Left lobe of liver (tissue), 2 donors: ENCODE results near the gene NCK2. TPM values are rescaled to one million over a fixed set of nuclear protein-coding genes. Genes with fewer than 3 reads are reported as not detected.

Experiments used
- ATAC-seq: fragments of 200-7000 bp; cut with Tn5 transposase; one replicate; pipeline ENCODE4 v1.9.1; 2020; ENCODE audit warnings: mild to moderate bottlenecking, moderate library complexity
- DNase-seq: peaks from one replicate; pipeline ENCODE4 v3.0.0-alpha.2; 2020; ENCODE audit warnings: low spot score
- total RNA-seq: library from RNA; stranded (reverse); gene quantifications from one replicate; pipeline ENCODE4 v1.2.1, GENCODE V29; 2021
- donor health status: DM: no; HTN: no; CAD: no; lungs with moderate emphysema.
- donor health status: DM: no; HTN: yes; CAD: no.

The NCK2 gene
- total RNA-seq, 1 donor from 2014 or later, result 6.3 TPM

DNA sequence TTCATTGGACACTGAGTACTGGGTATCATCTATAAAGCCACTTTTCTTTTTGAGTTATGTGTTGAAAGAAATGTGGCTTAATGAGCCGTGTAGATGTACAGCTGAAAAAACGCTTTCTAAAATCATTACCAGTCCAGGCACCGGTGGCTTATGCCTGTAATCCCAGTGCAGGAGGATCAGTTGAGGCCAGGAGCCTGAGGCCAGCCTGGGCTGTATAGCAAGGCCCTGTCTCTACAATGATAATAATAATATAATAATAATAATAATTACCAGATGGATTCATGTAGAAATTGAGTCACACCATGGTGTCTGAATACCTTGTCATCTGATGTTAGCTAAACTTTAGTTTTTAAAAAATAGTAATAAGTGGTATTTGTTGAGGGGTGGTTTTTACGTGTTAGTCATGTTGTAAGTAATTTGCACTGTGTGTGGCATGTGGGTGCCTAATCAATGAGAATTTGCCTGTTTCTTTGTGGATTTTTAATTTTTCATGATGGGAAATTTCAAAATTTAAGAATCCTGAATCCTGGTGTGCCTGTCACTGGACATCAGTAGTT, 30.1 kb downstream of the NCK2 start:
- ATAC-seq (no peak), DNase-seq (no peak)

DNA sequence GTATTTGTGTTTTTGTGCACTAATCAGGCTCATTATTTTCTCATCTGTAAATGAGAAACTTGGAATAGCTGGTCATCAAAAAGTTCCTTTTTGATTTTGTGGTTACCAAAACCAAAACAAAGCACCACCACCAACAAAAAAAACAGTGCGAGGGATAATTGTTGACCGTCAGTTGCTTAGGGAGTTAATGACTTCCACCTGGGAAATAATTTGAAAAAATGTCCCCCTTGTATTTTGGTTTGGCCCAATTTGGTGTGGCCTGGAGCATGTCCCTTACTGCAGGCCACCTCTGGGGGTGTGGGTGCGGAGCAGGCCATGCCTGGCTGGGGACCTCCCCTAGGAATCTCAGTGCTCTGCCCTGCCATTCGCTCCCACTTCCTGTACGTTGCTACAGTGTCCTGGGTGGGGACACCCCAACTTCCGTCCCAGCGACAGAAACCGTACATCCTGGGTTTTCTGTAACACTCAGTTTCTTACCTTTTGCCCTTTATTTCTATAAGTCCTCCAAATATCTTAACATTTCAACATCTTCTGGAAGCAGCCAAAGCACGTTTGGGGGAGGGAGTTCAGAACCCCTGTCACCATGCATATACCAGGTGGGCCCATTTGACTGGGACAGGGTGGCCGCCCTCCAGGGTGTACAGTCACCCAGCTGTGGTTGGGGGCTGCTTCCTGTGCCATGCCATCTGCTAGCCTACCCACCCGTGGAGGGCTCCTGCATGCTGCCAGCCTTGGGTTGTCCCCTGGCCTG, 31.3 kb downstream of the NCK2 start:
- DNase-seq (no peak), ATAC-seq (no peak)

DNA sequence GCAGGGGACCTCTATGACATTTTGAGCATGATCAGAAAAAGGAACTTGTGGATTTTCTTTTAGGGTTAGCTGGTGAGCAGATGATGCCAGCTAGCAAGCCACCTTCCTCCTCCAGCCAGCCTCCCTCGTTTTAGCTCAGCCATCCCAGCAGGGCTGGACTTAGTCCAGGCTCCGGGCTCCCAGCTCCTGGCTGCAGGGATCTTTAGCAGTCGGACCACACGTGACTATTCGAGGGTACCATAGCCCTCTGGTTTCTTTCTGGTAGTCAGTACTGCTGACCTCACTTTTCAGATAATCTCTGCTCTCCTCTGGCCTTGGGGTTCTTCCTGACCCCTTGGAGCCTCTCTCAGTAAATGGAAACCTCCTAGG, 31.8 kb downstream of the NCK2 start:
- no peak for DNase-seq
- no peak for ATAC-seq

DNA sequence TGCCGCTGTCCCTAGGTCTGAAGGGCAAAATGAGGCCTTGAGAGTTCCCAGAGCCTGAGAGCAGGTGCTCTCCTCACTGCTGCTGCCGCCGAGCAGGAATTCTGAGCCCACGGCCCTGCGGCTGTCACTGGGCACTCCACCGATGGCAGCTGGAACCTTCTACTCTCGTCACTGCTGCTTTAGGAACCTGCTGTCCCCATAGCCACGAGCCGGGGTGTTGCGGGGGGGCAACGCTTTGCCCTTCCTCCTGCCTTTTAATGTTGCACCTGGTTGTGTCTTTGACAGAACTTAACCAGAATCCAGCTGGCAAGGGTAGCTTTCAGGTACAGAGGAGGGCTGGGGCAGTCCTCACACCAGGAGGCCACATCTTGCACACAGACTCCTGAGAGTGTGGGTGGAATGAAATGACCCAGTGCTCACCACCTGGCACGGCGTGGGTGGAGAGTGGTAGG, 32.3 kb downstream of the NCK2 start:
- no peak for DNase-seq
- ATAC-seq, result no peak

DNA sequence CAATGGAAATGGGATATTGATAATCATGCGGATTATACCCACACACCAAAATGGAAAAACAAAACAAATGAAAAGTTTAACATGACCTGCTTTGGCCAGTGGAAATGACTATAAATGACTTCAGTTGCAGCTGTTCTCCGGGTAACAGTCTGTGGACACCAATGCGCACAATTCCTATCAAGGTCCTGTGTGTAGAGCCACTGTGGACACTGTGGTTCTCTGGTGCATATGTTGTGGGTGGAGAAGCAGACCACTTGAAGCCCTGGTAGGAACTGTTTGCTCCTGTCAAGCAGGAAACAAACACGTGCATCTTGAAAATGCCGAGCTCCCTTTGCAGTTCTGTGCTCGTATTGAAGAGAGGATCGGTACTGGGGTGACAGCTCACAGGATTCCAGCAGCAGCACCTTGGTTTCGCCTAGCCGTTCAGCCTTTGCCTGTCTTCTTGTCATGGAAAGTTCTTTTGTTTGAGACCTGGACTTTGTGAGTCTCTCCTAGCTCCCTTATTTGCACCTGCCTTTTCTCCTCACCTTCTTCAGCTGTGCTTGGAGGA, 32.9 kb downstream of the NCK2 start:
- DNase-seq (no peak), ATAC-seq (no peak)

DNA sequence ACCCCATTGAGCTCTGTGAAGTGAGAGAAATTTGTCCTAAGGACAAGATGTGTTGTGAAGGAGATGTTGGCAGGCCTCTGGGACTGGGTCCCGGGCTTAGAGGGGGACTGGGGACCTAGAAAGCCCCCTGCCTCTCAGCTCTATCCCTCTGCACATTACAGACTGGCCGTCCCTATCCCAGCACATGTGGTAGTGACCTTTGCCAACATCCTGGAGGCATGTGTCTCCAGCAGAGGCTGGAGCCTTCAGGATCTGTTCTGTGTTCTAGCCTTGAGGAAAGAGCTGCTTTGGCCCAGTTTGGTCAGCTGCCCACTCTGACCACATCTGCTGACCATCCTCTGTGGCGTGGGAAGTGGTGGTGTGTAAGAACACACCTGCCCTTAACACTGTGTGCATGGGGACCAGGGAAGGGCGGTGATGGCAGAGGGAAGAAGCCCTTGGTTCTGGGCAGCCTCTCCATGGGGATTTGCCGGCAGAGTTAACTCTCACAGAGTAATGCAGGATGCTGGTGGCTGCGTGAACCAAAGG, 33.4 kb downstream of the NCK2 start:
- ATAC-seq (no peak), DNase-seq (no peak)

DNA sequence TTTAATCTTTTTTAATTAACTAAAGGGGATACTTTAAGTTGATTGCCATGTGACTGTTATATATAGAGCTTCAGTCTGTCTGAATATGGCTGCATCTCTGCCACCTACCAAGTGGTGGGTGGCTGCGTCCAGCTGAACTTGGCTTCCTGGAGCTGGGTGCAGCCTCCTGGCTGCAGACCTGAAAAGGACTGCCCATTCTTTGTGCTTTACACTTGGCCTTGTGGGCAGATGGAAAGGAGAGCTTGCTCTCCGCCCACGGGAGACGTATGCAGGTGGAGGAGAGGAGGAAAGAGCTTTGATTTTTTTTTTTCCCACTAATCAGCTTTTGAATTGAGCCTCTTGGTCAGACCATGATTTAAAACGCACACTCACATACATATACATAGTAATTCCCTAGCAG, 34.7 kb downstream of the NCK2 start:
- no peak for DNase-seq
- ATAC-seq, result no peak

DNA sequence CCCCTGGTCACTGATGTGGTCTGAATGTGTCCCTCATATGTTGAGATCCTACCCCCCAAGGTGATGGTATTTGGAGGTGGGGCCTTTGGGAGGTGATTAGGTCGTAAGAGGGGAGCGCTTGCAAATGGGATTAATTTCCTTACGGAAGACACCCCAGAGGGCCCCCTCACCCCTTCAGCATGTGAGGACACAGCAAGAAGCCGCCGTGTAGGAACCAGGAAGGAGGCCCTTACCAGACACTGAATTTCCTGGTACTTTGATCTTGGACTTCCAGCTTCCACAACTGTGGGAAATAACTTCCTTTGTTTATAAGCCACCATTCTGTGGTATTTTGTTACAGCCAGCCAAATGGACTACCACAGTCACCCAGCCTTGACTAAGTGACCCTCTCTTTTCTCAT, 35.9 kb downstream of the NCK2 start:
- DNase-seq (no peak), ATAC-seq (no peak)

DNA sequence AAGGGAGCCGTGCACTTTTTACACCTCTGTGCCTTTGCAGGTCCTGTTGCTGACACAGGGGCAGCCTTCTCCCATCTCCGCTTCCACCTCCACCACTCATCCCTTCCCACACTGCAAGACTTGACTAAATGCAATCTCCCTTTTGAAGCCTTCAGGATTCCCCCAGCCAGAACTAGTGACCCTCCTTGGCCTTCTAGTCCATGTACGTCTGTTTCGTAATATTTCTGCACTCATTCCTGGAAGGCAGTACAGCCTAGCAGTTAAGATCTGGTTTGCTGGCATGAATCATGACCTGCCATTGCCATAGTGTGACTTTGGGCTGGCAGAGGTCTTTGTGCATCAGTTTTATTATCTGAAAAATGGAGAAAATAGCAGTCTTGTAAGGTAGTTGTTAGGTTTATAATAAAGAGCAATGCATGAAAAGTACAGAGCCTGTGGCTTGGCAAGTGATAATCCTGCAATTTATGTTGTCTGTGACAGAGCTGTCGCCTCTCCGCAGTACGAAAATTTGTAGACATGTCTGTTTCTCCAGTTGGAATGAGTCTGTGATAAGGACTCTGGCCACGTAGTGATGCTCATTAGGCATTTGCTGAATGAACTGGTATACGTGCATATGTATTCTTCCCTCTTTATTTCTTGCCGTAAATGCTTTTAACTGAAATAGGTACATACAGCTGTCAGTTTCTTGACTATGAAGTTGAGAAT, 36.7 kb downstream of the NCK2 start:
- DNase-seq (no peak), ATAC-seq (no peak)

DNA sequence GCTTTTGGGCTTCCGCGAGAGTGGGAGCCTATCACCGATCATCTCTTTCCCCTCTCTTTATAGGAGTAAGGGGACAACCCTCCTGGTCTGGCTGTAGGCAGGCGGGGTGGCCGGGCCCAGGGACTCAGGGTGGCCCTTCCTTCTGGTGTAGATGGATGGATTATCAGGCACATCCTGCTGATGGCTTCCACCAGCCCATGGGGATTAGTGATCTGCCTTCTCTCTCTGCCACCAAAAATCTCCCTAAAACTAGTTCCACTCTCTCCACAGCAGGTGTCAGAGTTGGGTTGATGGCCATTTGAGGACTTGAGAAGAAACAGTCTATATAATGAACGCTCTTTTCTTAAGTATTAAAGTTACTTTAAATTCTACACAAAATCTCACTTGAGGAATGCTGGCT, 37.4 kb downstream of the NCK2 start:
- ATAC-seq, result no peak
- DNase-seq, result no peak

DNA sequence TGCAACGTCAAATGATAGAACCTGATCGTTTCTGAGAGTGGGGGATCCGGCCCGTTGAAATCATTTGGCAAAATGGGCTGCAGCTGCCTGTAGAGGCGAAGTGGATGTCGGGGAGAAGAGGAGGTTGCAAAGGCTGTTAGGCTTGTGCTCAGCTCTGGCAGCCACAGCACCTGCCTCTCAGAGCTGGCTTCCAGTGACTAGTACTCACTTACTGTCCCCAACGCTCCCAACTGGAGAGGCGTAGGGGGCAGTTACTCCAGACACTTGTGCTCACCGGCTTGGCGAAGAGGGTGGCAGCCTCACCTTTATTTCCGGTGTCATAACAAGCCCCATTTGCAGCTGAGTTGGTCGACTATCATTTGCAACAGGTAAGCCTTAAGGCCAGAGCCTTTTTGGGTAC, 37.9 kb downstream of the NCK2 start:
- ATAC-seq, result no peak

DNA sequence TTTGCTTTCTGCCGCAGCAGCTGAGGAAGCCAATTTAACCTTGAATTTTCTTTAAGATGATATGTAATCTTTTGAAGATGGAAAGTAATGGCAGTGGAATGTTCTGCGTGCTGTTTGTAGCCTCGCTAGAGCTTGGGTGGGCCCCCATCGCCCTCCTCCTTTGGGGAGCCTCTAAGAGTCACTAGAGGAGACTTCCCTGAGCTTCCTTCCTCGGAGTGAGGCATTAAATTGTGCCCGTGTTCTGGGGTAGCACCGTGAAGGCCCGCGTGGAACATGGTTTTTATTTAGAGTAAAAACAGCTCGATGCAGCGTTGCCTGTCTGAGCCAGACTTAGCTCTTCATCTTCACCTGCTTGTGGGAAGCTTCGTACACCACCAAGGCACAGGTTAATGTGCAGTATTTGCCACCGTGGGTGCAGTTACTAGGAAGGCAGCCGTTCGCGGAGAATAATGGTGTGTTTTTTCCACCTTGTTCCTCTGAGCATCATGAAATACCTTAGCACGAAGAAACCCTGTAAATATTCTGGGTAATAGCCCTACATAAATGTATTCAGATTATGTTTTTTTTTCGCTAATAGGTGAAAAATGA, 38.5 kb downstream of the NCK2 start:
- DNase-seq (no peak), ATAC-seq (no peak)

More for the DNA sequence above, 37.9 kb downstream of the NCK2 start:
- DNase-seq, result no peak

DNA sequence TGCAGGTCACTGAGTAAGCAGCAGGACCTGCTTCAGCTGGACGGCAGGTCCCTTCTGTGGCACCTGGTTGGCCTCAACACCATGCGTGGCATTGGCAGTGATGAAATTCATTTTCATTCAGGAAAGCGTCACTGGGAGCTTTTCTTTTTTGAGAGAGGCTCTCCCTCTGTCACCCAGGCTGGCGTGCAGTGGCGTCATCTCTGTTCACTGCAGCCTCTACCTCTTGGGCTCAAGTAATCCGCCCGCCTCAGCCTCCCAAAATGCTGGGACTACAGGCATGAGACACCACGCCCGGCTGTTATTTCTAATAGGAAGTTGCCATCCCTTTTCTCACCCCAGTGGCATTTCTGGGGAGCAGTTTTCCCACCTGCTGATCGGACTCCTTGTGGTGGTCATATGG, 39.3 kb downstream of the NCK2 start:
- ATAC-seq, result no peak
- no peak for DNase-seq

DNA sequence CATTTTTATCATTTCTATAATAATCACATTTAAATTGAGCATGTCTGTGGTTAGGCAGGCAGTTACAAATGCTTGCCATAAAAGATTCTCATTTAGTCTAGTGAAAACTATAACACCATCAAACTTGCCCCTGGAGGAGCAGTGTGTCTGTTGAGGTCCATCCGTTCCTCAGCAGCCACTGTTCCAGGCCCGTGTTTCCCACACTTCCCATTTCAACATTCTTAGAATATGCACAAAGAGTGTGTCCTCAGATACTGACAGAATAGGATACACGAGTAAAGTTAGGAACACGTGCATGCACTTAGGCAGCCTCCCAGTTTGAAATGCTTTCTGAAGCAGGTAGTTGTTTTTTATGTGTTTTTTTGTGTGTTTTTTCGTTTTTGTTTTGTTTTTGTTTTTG, 39.9 kb downstream of the NCK2 start:
- no peak for ATAC-seq
- DNase-seq, result no peak

DNA sequence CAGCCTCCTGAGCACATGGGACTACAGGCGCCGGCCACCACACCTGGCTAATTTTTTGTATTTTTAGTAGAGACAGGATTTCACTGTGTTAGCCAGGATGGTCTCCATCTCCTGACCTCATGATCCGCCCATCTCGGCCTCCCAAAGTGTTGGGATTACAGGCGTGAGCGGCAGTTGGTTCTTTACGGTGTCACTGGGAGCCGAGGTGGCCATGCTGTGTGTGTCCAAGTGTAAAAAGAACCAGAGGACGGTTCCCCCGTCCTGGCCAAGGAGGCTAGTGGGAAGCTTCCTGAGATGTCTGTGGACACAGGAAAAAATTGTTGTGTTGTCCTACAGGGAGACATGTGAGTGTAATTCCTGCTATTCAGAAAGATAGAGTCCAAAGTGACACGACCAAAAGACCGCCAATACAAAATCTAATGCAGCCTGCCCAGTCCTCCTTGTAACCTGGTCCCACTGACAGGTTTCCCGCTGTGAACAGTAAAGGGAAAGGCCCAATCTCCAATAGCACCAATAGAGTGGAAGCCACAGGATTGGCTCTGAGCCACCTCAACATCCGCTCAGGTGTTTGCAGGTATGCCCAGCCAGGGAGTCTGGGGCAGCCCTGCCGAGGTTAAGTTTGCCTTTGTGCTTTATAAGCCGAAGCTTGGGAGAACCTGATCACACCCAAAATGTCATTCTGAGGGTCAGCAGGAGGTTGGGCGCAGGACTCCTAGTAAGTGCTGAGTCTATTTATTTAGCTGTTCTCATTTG, 40.6 kb downstream of the NCK2 start:
- ATAC-seq, result no peak
- no peak for DNase-seq

DNA sequence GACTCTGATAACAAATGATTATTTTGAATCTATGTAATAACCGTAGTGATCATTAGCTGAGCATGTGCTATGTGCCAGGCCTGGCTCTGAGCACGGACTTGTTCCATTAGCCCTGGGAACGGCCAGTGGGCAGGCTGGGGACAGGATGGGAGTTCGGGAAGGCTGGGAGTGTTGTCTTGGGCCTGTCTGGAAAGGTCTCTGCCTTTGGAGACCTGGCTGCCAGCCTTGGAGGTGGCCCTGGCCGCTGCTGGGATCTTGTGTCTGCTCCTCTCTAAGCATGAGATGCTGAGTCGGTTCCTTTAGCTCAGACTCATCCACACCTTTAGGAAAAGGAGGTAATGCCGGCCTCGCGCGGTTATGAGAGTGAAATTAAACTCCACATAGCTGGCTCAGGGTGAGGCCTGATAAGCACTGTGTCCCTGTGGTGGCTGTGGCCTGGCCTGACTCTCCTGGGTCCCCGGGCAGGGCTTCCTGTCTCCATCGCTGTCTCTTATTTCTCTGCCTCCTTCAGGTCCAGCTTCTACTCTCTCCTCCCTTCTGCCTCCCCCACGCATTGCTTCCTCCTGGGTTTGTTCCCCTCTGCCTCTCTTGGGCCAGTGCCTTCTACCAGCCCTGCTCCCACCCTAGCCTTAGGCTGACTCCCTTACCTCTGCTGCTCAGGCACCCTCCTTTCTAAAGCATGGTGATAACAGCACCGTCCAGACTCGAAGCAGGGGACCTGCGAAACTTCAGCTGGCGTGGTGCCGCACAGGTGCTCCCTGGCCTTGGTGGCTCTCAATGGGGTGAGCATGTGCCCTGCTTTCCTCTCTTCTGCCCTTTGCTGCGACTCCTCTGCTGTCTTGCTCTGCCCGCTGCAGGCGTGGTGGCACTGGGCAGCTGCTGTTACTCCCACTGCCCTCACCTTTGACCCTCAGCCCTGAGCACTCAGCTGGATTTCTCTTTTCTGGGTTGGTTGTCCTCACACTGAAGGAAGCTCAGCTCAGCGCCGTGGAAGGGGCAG, 41.8 kb downstream of the NCK2 start:
- no peak for ATAC-seq
- DNase-seq, result no peak

DNA sequence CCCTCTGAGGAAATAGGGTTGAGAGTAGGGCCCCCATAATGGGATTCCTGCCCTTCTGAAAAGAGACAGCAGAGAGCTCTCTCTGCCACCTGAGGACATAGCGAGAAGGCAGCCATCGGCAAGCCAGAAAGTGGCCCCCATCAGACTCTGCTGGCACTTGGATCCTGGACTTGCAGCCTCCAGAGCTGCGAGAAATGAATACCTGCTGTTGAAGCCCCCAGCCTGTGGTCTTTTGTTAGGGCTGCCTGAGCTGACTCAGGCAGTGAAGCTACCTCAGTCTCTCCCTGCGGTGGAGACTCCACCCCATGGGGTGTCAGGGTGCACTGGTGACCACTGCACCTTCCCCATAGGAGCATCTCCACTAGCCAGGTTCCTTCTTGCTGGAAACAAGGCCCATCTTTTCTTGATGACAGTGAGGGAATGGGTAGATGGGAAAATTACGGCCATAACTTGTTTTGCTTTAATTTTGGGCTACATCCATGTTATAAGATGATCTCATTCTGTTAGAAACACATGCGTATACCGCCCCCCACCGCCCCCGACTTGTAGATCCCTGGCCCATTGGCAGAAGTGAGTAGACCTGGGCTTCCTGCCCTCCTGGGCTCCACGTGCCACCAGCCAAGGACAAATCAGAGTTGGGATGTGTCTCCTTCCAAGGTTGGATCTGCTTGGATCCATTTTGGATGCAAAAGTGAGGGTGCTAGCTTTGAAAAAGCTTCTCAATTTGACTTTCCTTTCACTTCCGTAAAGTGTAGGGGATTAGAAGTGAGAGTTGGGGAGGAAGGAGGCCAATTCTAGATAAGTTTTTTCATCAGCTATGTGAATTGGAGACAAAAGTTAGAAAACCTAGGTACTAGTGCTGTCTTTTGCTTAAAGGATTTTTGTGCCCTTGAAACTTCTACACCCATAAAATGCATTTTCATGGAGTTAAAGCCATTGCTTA, 42.9 kb downstream of the NCK2 start:
- ATAC-seq (no peak), DNase-seq (no peak)

DNA sequence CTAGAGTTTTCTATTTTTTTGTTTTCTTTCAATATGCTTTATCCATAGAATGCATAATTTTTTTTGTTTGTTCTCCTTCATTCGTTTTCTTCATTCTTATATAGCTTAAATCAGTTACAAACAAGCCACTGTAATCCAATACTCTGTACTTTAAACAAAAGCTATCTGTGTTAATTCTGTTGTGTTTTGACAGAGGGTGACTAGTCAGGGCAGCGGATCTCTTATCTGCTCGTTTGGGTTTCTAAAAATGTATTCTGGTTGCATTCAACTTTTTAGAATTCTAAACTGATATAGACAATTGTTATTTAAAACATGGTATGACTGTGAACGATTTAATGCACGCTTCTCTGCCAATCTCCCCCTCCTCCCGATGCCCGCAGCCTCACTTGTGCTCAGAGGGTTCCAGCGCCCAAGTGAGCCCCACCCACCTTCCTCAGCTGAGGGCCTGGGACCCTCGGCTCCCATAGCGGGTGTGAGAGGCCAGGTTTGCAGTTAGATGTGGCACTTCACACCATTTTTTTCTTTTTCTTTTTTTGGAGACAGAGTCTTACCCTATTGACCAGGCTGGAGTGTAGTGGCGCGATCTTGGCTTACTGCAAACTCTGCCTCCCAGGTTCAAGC, 44.1 kb downstream of the NCK2 start:
- ATAC-seq (no peak), DNase-seq (no peak)
